GM18508 (cell line): ENCODE data around the gene RCSD1.
"Not testable (repeated sequence)": the region's sequence is repeated elsewhere in the genome, so short reads cannot be mapped to it uniquely, and the experiment has no call there.

ENCODE experiments used
- ATAC-seq: cut with Tn5 transposase; IDR thresholded peaks from one replicate; pipeline ENCODE4 v1.9.1; 2021; ENCODE audit warnings: moderate number of reproducible peaks; ENCODE audit not compliant: insufficient read depth, unreplicated experiment

The RCSD1 gene, protein sequence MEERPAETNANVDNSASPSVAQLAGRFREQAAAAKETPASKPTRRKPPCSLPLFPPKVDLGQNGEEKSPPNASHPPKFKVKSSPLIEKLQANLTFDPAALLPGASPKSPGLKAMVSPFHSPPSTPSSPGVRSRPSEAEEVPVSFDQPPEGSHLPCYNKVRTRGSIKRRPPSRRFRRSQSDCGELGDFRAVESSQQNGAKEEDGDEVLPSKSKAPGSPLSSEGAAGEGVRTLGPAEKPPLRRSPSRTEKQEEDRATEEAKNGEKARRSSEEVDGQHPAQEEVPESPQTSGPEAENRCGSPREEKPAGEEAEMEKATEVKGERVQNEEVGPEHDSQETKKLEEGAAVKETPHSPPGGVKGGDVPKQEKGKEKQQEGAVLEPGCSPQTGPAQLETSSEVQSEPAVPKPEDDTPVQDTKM

DNA sequence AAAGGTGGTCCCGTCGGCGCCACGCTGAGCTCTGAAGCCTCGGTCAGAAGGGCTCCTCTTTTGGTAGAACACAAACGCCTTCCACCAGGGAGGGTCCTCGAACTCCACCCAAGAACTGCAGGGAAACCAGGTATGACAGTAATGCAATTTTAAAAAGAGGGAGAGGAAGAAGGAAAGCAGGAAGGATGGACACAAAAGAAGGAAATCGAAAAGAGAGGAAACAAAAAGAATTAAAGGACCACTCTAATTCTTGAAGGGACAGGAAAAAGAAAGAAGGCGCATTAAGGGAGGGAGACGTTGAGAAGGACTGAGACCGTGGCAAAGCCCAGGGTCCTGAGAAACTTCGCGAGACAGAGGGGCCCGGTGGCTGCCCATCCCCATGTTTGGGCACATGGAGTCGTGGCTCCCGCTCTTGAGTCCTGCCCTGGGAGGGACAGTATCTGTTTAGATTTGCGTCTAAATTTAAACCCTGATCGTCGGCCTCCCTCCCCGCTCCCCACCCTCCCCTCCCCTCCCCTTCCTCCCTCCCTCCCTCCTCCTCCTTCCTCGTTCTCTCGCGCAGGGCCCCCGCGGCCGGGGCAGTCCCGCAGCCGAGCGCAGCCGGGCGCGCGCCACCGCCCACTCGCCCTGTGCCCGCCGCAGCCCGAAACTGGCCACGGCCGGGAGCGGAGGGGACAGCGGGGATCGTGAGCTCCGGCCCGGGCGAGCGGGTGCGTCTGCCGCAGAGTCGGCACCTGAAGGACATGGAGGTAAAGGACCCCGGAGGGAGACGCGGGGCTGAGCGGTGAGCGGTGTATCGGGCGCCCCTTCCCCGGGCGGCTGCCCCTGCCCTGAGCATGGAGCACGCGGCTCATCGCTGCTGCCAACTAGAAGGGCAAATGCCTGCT lies at the start of gene RCSD1:
Gene RCSD1, plus strand, starts transcription at position 552 of the 887 bp plus-strand sequence. Its CDS starts 192 bp downstream, at position 744.
- no peak for ATAC-seq

DNA sequence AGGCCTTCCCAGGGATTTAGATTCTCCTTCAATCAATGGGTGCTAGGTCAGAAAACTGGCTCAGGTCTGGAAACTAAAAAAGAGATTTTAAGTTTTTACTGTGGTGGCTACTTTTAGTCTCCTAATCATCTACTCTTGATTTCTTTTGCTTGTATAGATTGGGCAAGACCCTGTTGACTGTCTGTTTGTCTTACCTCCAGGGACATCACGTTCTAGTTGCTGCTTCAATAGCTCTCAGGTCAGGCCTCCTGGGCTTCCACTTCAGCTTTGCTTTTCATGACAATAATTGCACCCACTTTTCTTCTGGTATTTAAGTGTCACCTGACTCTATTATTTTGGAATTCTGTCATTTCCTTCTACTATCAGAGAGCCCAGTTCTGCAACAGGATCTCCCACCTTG lies 48.0 kb upstream of the RCSD1 start:
- ATAC-seq = no peak

DNA sequence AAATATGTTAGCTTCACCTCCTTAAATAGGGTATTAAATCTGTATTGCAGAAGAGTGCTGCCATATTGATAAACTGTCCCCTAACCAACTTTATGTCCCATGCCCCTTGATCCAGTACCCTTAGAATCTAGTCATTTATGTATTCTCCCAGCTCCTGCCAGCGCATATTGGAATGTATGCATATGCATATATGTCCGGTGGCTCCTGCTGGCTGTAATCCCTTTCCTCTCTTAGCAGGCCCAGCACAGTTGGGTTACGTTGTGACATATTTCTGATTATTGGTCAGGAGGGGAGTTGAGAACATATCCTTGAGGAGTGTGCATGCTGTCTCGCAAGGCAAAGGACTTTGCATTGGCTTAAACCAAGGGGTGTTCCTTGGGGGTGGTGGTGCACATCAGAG lies 47.3 kb upstream of the RCSD1 start:
- no peak for ATAC-seq

DNA sequence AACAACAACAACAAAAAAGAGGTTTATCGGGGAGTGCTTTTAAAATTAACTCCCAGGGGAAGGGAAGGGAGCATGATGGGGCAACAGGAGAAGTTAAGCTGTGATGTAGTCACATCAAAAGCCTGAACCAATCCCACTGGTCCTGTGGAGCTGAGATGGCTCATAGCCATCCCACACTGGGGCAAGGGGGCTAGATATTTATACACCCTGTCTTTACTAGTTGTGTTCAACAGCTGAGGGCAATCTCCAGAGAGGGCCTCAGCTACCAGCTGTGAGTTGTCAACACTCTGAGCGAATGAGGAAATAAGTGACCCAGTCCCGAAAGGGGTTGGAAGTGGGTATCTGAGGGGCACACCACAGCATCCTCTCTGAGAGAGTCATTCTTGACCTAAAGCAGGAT lies 45.5 kb upstream of the RCSD1 start:
- ATAC-seq = no peak

DNA sequence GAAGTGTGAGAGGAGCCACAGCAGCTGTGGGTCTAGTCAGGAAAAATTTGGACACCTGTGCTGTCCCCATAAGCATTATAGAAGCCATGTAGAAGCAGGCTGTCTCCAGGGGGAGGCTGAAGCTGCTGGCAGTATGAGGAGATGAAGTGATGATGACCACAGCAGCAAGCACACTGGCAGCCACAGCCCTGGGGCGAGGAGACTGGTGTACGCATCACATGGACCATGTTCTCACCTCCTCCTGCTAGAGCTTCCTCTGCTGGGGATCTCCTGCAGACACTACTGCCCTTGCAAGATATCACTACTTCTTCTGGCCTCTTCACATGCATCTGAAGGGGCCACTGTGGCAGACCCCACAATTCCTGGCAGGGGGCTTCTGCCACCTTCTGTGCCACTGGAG lies 42.7 kb upstream of the RCSD1 start:
- no peak for ATAC-seq

DNA sequence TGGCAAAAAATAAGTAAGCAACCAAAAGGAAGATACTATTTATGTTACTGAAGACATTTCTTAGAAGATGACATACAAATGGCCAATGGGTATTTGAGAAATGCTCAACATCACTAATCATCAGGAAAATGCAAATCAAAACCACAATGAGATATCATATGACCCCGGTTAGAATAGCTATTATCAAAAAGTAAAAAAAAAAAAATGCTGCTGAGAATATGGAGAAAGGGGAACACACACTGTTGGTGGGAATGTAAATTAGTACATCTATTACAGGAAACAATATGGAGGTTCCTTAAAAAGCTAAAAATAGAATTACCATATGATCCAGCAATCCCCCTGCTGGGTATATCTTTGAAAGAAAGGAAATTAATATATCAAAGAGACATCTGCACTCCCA lies 42.2 kb upstream of the RCSD1 start:
- ATAC-seq = no peak

DNA sequence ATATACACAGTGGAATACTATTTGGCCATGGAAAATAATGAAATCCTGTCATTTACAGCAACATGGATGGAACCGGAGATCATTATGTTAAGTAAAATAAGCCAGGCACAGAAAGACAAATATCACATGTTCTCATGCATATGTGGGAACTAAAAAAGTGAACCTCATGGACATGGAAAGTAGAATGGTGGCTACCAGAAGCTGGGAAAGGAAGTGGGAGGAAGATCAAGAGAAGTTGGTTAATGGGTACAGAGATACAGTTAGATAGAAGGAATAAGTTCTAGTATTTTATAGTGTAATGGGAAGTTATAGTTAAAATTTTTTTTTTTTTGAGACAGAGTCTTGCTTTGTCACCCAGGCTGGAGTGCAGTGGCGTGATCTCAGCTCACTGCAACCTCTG lies 41.7 kb upstream of the RCSD1 start:
- ATAC-seq = no peak

DNA sequence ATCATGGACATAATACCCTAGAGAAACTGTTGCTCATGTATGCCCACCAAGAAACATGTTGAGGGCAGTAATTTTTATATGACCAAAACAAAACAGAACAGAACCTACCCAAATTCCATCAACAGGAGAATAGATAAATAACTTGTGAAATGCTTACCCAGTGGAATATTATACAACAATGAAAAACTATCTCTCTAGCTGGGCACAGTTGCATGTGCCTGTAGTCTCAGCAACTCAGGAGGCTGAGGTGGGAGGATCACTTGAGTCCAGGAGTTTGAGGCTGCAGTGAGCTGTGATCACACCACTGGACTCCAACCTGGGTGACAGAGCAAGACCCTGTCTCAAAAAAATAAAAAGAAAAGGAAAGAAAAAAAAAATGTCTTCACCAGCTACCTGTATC lies 37.6 kb upstream of the RCSD1 start:
- ATAC-seq = no peak

DNA sequence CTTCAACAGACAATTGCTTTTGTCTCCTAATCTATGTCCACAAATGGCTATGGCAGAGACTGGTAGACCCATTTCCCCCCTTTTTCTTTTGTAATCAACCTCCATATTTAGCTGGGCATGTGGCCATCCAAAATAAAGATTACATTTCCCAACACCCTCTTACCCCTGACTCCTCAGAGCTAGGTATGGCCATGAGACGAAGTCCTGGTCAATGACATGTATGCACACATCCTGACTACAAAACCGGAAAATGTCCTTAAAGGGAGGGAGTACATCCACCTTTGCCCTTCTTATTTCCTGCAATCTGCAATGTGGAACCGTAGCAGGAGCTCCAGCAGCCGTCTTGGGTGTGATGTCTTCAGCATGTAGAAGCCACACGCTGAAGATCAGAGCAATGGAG lies 36.2 kb upstream of the RCSD1 start:
- no peak for ATAC-seq

DNA sequence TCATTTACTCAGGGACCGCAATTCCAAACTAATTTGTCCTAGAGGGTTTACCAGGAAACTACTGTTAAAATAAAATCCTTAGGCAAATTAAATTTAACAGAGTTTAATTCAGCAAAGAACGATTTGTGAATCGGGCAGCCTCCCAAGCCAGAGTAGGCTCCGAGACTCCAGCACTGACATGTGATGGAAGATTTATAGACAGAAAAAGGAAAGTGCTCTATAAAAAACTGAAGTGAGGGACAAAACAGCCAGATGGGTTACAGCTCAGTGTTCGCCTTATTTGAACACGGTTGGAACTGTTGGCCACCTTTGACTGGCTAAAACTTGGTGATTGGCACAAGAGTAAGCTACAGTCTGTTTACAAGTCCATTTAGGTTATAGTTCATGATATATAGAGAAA lies 35.2 kb upstream of the RCSD1 start:
- ATAC-seq = no peak

DNA sequence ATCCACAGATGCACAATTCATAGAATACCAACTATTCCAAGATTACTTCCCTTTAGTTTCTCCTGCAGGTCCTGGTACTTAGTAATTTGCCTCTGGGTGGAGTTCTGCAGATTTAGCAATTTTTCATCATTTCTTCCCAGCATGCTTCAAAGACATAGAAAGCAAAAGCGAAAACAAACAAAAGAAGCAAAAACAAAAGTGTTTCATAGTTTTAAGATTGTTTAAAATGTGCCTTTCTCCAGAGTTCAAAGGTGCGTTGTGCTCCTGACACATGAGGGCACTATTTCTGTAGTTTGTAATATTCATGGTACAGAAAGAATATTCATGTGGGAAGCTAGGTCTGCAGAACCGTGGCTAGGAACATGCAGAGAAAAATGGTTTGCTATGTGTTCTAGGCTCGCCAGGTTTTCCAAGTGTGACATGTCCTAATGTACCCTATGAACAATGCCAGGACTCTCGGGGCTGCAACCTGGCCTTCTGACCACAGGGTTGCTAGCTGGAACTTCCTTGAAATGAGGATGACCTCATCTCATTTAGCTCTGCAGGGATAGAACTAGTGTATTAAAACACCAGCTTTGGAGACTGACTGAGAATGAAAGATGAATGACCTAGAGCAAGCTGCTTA lies 30.0 kb upstream of the RCSD1 start:
- ATAC-seq = peak; percentile 64

DNA sequence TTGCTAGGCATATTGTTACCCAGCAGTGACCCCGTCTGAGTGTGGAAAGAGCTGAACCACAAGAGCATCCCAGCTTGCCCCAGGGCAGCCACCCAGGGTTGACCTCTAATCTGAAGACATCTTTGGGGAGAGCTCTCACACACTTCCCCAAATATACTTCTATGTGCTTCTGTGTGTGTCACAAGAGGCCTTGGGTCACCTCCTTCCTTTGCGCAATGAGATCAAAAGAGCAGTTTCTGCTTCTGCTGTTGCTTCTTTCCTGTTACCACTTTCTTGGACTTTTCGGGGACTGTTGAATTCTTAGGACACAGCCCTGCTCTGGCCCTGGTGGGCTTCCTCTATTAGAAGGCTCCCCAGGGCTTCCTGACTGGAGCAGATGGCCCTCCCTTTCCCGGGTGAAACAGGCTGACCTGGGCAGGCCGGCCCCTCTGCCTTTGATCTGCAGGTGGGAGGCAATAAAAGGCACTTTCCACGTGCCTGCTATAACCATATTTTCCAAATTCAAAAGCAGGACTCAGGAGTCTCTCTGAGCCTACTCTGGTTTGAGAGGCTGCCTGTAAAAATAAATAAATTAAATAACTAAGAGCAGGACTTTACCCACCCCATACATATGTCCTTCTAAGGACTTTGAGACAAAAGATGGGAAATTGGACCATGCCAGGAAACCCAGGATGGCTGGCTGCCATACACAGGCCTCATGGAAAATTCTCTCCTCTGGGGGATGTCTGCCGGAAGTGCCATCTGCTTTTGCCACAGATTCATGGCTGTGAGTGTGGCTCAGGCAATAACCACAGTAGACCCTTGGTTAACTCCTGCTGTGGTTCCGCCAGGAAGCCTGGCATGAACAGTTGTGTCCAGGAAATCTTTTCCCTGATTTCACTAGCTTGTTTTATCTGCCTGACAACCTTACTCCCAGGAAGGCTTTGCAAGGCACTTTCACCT lies 28.3 kb upstream of the RCSD1 start:
- no peak for ATAC-seq

DNA sequence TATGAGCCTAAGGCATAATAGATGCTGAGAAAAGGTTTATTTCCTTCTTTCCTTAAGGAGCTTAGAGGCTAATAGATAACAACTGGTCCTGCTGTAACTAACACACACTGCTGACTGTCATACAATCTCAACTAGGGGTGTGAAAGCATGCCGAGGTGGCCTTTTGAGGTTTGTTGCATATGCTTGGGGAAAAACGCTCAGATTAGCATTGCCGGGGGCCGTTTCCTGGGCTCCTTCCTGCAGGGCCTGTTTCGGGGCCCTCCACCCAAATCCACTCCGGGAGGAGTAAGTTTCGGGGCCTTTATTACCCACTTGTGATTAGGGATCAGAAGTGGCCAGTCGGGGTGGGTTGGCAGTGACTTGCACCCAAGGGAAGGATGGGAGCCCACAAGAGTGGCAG lies 27.2 kb upstream of the RCSD1 start:
- no peak for ATAC-seq

DNA sequence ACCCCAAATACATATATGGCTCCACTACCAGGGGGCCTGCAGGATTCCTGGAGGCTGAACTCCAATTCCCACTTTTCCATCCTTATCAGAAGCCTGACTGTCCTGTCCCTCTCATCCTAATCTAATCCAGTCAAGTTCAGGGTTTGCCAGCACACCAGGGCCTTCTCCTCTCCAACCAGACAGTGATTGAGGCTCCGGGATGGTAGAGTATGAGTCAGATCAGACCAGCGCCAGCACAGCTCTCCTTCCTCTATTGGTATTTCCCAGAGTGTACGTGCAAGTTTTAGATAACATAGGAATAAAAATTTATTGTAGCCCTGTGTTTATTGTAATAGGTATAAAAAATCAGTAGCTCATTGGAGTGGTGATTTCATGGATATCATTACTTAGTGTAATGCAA lies 24.5 kb upstream of the RCSD1 start:
- ATAC-seq = no peak

DNA sequence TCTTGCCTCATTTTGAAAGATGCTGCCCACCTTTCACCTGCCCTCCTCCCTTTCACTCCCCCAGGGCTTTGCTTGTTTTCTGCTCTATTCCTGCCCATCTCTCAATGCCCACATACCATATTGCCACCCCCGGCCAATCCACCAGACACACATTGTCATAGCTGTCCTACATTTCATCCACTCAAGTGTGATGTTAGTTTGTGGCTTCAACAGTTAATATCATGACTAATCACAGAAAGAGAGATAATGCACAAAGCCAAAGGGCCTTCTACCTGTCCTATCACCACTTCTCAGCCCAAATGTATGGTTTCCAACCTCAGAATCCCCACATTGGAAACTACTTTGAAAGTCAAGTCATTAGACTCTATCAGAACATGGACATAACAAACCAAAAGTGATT lies 18.0 kb upstream of the RCSD1 start:
- ATAC-seq = no peak

DNA sequence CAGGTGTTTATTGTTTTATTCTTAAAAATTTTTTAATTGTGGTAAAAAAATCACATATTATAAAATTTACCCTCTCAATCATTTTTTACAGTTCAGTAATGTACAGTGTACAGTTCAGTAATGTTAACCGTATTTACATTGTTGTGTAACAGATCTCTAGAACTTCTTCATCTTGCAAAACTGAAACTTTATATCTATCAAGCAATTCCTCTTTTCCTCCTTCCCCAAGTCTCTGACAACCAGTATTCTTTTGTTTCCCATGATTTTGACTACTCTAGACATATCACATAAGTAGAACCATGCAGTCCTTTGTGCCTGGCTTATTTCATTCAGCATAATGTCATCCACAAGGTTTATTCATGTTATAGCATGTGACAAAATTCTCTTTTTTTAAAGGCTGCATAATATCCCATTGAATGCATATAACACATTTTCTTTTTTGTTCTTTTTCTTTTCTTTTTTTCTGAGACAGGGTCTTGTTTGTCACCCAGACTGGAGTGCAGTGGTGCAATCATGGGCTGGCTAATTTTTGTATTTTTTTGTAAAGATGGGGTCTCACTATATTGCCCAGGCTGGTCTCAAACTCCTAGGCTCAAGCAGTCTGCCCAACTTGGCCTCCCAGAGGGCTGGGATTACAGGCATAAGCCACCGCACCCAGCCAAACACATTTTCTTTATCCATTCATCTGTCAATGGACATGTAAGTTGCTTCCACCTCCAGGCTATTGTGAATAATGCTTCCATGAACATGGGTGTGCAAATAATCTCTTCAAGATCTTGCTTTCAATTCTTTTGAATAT lies 17.2 kb upstream of the RCSD1 start:
- ATAC-seq = no peak

DNA sequence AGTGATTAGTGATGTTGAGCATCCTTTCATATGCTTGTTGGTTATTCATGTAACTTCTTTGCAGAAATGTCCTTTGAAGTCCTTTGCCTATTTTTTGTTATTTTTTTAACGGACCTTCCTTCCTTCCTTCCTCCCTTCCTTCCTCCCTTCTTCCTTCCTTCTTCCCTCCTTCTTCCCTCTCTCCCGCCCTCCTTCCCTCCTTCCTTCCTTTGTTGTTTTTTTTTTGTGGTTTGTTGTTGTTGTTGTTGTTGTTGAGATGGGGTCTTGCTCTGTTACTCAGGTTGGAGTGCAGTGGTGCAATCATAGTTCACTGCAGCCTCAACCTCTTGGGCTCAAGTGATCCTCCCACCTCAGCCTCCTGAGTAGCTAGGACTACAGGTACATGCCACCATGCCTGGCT lies 16.0 kb upstream of the RCSD1 start:
- ATAC-seq = not testable (repeated sequence)

DNA sequence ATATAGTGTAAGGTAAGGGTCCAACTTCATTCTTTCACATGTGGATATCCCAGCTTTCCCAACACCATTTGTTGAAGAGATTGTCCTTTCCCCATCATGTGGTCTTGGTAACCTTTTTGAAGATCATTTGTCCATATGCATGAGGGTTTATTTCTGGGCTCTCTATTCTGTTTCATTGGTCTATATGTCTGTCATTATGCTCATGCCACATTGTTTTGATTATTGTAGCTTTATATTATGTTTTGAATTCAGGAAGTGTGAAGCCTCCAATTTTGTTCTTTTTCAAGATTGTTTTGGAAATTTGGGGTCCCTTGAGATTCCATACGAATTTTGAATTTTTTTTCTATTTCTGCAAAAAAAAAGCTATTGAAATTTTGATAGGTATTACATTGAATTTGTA lies 15.2 kb upstream of the RCSD1 start:
- ATAC-seq = no peak

DNA sequence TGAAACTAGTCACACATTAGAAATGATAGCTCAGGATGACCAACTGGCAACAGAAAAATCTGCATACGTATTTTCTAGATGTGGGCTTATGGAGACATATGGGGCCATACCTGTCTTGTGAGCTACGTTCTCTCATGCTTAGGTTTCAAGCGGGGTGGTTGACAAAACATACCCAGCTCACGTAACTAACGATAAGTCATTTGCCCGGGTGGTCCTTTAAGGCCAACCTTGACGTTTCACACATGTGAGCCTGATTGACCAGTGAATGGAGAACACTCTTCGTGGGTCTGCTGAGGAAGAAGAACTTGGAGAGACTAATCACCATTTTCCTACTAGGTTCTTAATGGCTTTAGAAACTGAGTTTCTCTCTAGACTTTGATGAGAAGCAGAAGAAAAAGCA lies 13.5 kb upstream of the RCSD1 start:
- ATAC-seq = no peak
